Endodermal cell (in vitro differentiated cells): ENCODE results near the gene ZNF319. TPM values are rescaled to one million over a fixed set of nuclear protein-coding genes. Genes with fewer than 3 reads are reported as not detected.
A peak's percentile ranks its signal among the peaks of the same experiment; 100 is the strongest.

Experiments used
- DNase-seq: peaks from one replicate; pipeline ENCODE4 v3.0.0-alpha.2; 2017
- H3K27ac ChIP-seq: 2 replicates; pipeline ENCODE4 v1.5.1; 2013; ENCODE audit warnings: mild to moderate bottlenecking, low read depth, low read length, moderate library complexity
- H3K27me3 ChIP-seq: 2 replicates; pipeline ENCODE4 v1.6.1; 2013; ENCODE audit warnings: mild to moderate bottlenecking, low read length, moderate library complexity; ENCODE audit not compliant: insufficient read depth, control insufficient read depth, poor library complexity, severe bottlenecking
- H3K36me3 ChIP-seq: 2 replicates; pipeline ENCODE4 v1.7.0; 2013; ENCODE audit warnings: mild to moderate bottlenecking, low read length, moderate library complexity; ENCODE audit not compliant: control insufficient read depth, insufficient read depth
- H3K4me1 ChIP-seq: one replicate; pipeline ENCODE4 v1.7.0; 2013; ENCODE audit warnings: low read length; ENCODE audit not compliant: control insufficient read depth, insufficient read depth
- H3K4me3 ChIP-seq: 2 replicates; pipeline ENCODE4 v1.5.1; 2013; ENCODE audit warnings: mild to moderate bottlenecking, low read length, moderate library complexity
- H3K9ac ChIP-seq: 2 replicates; pipeline ENCODE4 v1.6.1; 2013; ENCODE audit warnings: mild to moderate bottlenecking, low read length, moderate library complexity; ENCODE audit not compliant: poor library complexity, severe bottlenecking; ENCODE audit errors: extremely low read depth
- H3K9me3 ChIP-seq: 2 replicates; pipeline ENCODE4 v1.6.1; 2013; ENCODE audit warnings: mild to moderate bottlenecking, low read length, moderate library complexity; ENCODE audit not compliant: control insufficient read depth
- H3K27ac Mint-ChIP-seq: 2 replicates; pipeline ENCODE4 v1.8.0; 2020; ENCODE audit warnings: mixed read lengths
- H3K27me3 Mint-ChIP-seq: 2 replicates; pipeline ENCODE4 v1.8.0; 2021; ENCODE audit warnings: mild to moderate bottlenecking, mixed read lengths; ENCODE audit not compliant: insufficient read depth
- H3K36me3 Mint-ChIP-seq: 2 replicates; pipeline ENCODE4 v1.8.0; 2020; ENCODE audit warnings: low read depth, mixed read lengths
- H3K4me1 Mint-ChIP-seq: 2 replicates; pipeline ENCODE4 v1.8.0; 2020; ENCODE audit warnings: mixed read lengths
- H3K4me3 Mint-ChIP-seq: 2 replicates; pipeline ENCODE4 v1.8.0; 2020; ENCODE audit warnings: mild to moderate bottlenecking, moderate library complexity, mixed read lengths
- H3K9me3 Mint-ChIP-seq: 2 replicates; pipeline ENCODE4 v1.8.0; 2020; ENCODE audit warnings: mild to moderate bottlenecking, mixed read lengths
- WGBS, 2 experiments: methylation state at CpG; one replicate each; pipeline versions ENCODE4 v1.1.5 to v1.1.7; 2013; ENCODE audit warnings: missing lambda C conversion rate in 2 of 2, mixed read lengths in 1 of 2; ENCODE audit not compliant: insufficient coverage in 1 of 2, insufficient read length in 1 of 2; 5-methylcytosine and 5-hydroxymethylcytosine counted together
- total RNA-seq, 2 donors: library from RNA; stranded (reverse); fragmentation: NEBNext Ultra II Directional in 1 of 2; extraction: Animal tissue kit (Norgen Biotek cat#: 25700) in 1 of 2; gene quantifications; 2 replicates in 1 of 2; 3 replicates in 1 of 2; pipeline ENCODE4 v1.2.1, GENCODE V29; 2021
- TF ChIP-seq, protein P1 (sequence below): fragments of 200-600 bp; sonication (generic); conservative IDR thresholded peaks from 2 replicates; pipeline ENCODE4 v1.5.0; 2021; ENCODE audit warnings: antibody characterized with exemption, mild to moderate bottlenecking

Gene ZNF319
- total RNA-seq, 2 donors from 2014 or later = 9.8 to 10.8 TPM

DNA sequence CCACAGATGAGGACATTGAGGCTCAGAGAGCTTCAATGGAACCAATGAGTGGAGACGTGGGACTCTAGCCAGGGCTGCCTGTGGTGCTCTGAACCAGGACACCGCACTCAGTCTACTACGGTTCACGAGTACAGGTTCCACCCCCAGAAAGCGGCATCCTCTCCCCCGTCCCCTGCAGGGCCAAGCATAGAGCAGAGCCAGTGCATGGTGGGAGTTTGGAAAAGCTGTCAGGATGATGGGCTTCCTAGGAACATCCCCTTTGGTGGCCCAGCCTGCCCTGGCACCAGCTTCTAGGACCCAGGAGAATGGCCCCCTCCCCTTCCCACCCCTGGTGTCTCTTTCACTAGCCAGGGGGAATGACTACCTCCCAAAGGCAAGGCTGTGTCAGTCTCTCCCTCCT lies 8.4 kb downstream of the ZNF319 start:
- H3K27ac Mint-ChIP-seq = no peak overlapping the region
- H3K4me1 Mint-ChIP-seq = no peaks in the 10 kb centered on the region
- 91 to 95% methylated on average over 6 of the region's 6 CpGs for WGBS, 2 experiments
- no peak overlapping the region for H3K27ac ChIP-seq
- peaks cover 11% of the 10 kb centered on the region for H3K27me3 Mint-ChIP-seq
- H3K9me3 ChIP-seq = no peaks in the 10 kb centered on the region
- no peak overlapping the region for H3K4me3 Mint-ChIP-seq
- peaks cover 16% of the 10 kb centered on the region for H3K36me3 ChIP-seq
- H3K9ac ChIP-seq = no peak overlapping the region
- peaks cover 4% of the 10 kb centered on the region for H3K27me3 ChIP-seq
- TF ChIP-seq, protein P1, sequence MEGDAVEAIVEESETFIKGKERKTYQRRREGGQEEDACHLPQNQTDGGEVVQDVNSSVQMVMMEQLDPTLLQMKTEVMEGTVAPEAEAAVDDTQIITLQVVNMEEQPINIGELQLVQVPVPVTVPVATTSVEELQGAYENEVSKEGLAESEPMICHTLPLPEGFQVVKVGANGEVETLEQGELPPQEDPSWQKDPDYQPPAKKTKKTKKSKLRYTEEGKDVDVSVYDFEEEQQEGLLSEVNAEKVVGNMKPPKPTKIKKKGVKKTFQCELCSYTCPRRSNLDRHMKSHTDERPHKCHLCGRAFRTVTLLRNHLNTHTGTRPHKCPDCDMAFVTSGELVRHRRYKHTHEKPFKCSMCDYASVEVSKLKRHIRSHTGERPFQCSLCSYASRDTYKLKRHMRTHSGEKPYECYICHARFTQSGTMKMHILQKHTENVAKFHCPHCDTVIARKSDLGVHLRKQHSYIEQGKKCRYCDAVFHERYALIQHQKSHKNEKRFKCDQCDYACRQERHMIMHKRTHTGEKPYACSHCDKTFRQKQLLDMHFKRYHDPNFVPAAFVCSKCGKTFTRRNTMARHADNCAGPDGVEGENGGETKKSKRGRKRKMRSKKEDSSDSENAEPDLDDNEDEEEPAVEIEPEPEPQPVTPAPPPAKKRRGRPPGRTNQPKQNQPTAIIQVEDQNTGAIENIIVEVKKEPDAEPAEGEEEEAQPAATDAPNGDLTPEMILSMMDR = no peak
- H3K36me3 Mint-ChIP-seq = peaks cover 5% of the 10 kb centered on the region
- no peaks in the 10 kb centered on the region for H3K9me3 Mint-ChIP-seq
- no peak overlapping the region for H3K4me3 ChIP-seq
- peak; percentile 38 for DNase-seq
- H3K4me1 ChIP-seq = no peaks in the 10 kb centered on the region

- TF ChIP-seq, protein P1 = no peak
- H3K4me1 ChIP-seq = no peaks in the 10 kb centered on the region
- peaks cover 16% of the 10 kb centered on the region for H3K27me3 Mint-ChIP-seq
- no peak overlapping the region for H3K27ac ChIP-seq
- no peak overlapping the region for H3K4me3 Mint-ChIP-seq
- H3K27me3 ChIP-seq = peaks cover 8% of the 10 kb centered on the region
- peaks cover 2% of the 10 kb centered on the region for H3K36me3 Mint-ChIP-seq
- no peaks in the 10 kb centered on the region for H3K9me3 ChIP-seq
- H3K4me3 ChIP-seq = no peak overlapping the region
- no peaks in the 10 kb centered on the region for H3K9me3 Mint-ChIP-seq
- no peak overlapping the region for H3K27ac Mint-ChIP-seq
- no peaks in the 10 kb centered on the region for H3K4me1 Mint-ChIP-seq
- peak; percentile 38 for DNase-seq
- H3K9ac ChIP-seq = no peak overlapping the region
- H3K36me3 ChIP-seq = peaks cover 16% of the 10 kb centered on the region
- 92 to 98% methylated on average over 8 to 11 of the region's 11 CpGs for WGBS, 2 experiments
These were observed 8.9 kb downstream of the ZNF319 start for GRCh38 chr16:57991551-57992059.

GRCh38 chr16:57988929-57989328 lies 11.5 kb downstream of the ZNF319 start:
- Mint-ChIP-seq H3K4me1 (peaks cover 7% of the 10 kb centered on the region), H3K27ac (no peak overlapping the region), H3K9me3 (no peaks in the 10 kb centered on the region), H3K4me3 (no peak overlapping the region), H3K27me3 (peaks cover 39% of the 10 kb centered on the region), H3K36me3 (no peaks in the 10 kb centered on the region)
- Histone ChIP-seq H3K27ac (no peak overlapping the region), H3K9me3 (no peaks in the 10 kb centered on the region), H3K4me3 (no peak overlapping the region), H3K36me3 (peaks cover 4% of the 10 kb centered on the region), H3K27me3 (peaks cover 30% of the 10 kb centered on the region), H3K4me1 (peaks cover 4% of the 10 kb centered on the region), H3K9ac (no peak overlapping the region)
- DNase-seq = peak; percentile 45
- TF ChIP-seq, protein P1 = no peak
- WGBS, 2 experiments = 88 to 100% methylated on average over 1 of the region's 1 CpG
